GM23338 (cell line): Measurements from ENCODE around the gene CD22. TPM values are rescaled to one million over a fixed set of nuclear protein-coding genes. Genes with fewer than 3 reads are reported as not detected.

Experiments
- CREB1 ChIP-seq: fragments of 250-450 bp; sonication (Bioruptor Pico); IDR thresholded peaks from 2 replicates; pipeline ENCODE4 v1.5.0; 2020; ENCODE audit warnings: low read depth, mild to moderate bottlenecking, moderate library complexity
- EZH2 ChIP-seq: fragments of 200-600 bp; sonication (generic); IDR thresholded peaks from one replicate; pipeline ENCODE4 v1.8.0; 2017; ENCODE audit warnings: antibody characterized with exemption, mild to moderate bottlenecking, low read depth; ENCODE audit not compliant: unreplicated experiment
- STAT1 ChIP-seq: IDR thresholded peaks from one replicate; pipeline ENCODE4 v1.6.1; 2016; ENCODE audit warnings: antibody characterized with exemption; ENCODE audit not compliant: unreplicated experiment
- ZNF114 ChIP-seq: fragments of 250-450 bp; sonication (Bioruptor Pico); IDR thresholded peaks from 2 replicates; pipeline ENCODE4 v1.5.0; 2020; ENCODE audit warnings: mild to moderate bottlenecking, moderate library complexity
- polyA plus RNA-seq: library from polyadenylated mRNA; unstranded; fragments of >200 nt; fragmentation: Nextera tagmentation; extraction: Ambion mirVana; gene quantifications from 2 replicates; pipeline ENCODE4 v1.2.1, GENCODE V29; 2016
- total RNA-seq: library from RNA; depleted of rRNA; stranded (reverse); fragments of >200 nt; shearing (Covaris generic); gene quantifications from 2 replicates; pipeline ENCODE4 v1.2.3, GENCODE V29; 2014
- TF ChIP-seq, protein P1 (sequence below): fragments of 250-450 bp; sonication (Bioruptor Pico); IDR thresholded peaks from 2 replicates; pipeline ENCODE4 v1.5.0; 2020; ENCODE audit warnings: mild to moderate bottlenecking, moderate library complexity
- TF ChIP-seq, protein P2 (sequence below): IDR thresholded peaks from 2 replicates; pipeline ENCODE4 v1.6.1; 2016; ENCODE audit warnings: antibody characterized with exemption
- TF ChIP-seq, protein P3 (sequence below): IDR thresholded peaks from one replicate; pipeline ENCODE4 v1.6.1; 2018; ENCODE audit warnings: antibody characterized with exemption; ENCODE audit not compliant: unreplicated experiment

The CD22 gene
- total and polyA plus RNA-seq, 2 experiments from 2014 or later: 0.10 to 0.32 TPM

DNA sequence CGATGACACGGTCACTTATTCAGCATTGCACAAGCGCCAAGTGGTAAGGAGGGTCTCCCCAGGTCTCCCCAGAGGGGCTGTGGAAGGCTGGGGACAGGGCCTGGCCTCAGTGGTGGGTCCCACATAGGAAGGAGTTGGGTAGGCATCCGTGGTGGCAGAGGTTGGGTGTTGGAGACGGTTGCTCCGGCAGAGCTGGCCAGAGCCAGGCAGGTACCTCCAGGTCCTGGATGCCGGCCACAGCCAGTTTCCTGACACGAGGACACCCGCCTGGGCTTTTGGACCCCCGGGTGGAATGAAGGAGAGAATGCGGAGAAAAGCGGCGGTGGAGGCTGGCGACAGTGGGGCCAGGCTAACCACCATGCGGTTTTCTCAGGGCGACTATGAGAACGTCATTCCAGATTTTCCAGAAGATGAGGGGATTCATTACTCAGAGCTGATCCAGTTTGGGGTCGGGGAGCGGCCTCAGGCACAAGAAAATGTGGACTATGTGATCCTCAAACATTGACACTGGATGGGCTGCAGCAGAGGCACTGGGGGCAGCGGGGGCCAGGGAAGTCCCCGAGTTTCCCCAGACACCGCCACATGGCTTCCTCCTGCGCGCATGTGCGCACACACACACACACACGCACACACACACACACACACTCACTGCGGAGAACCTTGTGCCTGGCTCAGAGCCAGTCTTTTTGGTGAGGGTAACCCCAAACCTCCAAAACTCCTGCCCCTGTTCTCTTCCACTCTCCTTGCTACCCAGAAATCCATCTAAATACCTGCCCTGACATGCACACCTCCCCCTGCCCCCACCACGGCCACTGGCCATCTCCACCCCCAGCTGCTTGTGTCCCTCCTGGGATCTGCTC is 17.4 kb downstream of the CD22 start (continued):
- TF ChIP-seq, protein P1, sequence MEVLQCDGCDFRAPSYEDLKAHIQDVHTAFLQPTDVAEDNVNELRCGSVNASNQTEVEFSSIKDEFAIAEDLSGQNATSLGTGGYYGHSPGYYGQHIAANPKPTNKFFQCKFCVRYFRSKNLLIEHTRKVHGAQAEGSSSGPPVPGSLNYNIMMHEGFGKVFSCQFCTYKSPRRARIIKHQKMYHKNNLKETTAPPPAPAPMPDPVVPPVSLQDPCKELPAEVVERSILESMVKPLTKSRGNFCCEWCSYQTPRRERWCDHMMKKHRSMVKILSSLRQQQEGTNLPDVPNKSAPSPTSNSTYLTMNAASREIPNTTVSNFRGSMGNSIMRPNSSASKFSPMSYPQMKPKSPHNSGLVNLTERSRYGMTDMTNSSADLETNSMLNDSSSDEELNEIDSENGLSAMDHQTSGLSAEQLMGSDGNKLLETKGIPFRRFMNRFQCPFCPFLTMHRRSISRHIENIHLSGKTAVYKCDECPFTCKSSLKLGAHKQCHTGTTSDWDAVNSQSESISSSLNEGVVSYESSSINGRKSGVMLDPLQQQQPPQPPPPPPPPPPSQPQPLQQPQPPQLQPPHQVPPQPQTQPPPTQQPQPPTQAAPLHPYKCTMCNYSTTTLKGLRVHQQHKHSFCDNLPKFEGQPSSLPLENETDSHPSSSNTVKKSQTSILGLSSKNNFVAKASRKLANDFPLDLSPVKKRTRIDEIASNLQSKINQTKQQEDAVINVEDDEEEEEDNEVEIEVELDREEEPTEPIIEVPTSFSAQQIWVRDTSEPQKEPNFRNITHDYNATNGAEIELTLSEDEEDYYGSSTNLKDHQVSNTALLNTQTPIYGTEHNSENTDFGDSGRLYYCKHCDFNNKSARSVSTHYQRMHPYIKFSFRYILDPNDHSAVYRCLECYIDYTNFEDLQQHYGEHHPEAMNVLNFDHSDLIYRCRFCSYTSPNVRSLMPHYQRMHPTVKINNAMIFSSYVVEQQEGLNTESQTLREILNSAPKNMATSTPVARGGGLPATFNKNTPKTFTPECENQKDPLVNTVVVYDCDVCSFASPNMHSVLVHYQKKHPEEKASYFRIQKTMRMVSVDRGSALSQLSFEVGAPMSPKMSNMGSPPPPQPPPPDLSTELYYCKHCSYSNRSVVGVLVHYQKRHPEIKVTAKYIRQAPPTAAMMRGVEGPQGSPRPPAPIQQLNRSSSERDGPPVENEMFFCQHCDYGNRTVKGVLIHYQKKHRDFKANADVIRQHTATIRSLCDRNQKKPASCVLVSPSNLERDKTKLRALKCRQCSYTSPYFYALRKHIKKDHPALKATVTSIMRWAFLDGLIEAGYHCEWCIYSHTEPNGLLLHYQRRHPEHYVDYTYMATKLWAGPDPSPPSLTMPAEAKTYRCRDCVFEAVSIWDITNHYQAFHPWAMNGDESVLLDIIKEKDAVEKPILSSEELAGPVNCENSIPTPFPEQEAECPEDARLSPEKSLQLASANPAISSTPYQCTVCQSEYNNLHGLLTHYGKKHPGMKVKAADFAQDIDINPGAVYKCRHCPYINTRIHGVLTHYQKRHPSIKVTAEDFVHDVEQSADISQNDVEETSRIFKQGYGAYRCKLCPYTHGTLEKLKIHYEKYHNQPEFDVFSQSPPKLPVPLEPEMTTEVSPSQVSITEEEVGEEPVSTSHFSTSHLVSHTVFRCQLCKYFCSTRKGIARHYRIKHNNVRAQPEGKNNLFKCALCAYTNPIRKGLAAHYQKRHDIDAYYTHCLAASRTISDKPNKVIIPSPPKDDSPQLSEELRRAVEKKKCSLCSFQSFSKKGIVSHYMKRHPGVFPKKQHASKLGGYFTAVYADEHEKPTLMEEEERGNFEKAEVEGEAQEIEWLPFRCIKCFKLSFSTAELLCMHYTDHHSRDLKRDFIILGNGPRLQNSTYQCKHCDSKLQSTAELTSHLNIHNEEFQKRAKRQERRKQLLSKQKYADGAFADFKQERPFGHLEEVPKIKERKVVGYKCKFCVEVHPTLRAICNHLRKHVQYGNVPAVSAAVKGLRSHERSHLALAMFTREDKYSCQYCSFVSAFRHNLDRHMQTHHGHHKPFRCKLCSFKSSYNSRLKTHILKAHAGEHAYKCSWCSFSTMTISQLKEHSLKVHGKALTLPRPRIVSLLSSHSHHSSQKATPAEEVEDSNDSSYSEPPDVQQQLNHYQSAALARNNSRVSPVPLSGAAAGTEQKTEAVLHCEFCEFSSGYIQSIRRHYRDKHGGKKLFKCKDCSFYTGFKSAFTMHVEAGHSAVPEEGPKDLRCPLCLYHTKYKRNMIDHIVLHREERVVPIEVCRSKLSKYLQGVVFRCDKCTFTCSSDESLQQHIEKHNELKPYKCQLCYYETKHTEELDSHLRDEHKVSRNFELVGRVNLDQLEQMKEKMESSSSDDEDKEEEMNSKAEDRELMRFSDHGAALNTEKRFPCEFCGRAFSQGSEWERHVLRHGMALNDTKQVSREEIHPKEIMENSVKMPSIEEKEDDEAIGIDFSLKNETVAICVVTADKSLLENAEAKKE (CRISPR knock-in tag): no peak
- TF ChIP-seq ZNF114: no peak
- TF ChIP-seq CREB1 (CRISPR knock-in tag): no peak
- TF ChIP-seq, protein P2, sequence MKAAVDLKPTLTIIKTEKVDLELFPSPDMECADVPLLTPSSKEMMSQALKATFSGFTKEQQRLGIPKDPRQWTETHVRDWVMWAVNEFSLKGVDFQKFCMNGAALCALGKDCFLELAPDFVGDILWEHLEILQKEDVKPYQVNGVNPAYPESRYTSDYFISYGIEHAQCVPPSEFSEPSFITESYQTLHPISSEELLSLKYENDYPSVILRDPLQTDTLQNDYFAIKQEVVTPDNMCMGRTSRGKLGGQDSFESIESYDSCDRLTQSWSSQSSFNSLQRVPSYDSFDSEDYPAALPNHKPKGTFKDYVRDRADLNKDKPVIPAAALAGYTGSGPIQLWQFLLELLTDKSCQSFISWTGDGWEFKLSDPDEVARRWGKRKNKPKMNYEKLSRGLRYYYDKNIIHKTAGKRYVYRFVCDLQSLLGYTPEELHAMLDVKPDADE: no peak
- no peak for TF ChIP-seq STAT1
- TF ChIP-seq EZH2: no peak
- TF ChIP-seq, protein P3, sequence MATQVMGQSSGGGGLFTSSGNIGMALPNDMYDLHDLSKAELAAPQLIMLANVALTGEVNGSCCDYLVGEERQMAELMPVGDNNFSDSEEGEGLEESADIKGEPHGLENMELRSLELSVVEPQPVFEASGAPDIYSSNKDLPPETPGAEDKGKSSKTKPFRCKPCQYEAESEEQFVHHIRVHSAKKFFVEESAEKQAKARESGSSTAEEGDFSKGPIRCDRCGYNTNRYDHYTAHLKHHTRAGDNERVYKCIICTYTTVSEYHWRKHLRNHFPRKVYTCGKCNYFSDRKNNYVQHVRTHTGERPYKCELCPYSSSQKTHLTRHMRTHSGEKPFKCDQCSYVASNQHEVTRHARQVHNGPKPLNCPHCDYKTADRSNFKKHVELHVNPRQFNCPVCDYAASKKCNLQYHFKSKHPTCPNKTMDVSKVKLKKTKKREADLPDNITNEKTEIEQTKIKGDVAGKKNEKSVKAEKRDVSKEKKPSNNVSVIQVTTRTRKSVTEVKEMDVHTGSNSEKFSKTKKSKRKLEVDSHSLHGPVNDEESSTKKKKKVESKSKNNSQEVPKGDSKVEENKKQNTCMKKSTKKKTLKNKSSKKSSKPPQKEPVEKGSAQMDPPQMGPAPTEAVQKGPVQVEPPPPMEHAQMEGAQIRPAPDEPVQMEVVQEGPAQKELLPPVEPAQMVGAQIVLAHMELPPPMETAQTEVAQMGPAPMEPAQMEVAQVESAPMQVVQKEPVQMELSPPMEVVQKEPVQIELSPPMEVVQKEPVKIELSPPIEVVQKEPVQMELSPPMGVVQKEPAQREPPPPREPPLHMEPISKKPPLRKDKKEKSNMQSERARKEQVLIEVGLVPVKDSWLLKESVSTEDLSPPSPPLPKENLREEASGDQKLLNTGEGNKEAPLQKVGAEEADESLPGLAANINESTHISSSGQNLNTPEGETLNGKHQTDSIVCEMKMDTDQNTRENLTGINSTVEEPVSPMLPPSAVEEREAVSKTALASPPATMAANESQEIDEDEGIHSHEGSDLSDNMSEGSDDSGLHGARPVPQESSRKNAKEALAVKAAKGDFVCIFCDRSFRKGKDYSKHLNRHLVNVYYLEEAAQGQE: no peak
